Endothelial cell of umbilical vein (primary cell): Measurements from ENCODE around the gene LNPK. TPM values are rescaled to one million over a fixed set of nuclear protein-coding genes. Genes with fewer than 3 reads are reported as not detected.

Experiments
- BruUV-seq: library from RNA; stranded (reverse); fragments of 400-500 nt; replicated peaks from 2 replicates; lab custom pipeline; 2021; lab: Mats Ljungman, UMichigan
- CTCF ChIA-PET: fragments of 300-600, 350-600 bp; sonication (Branson Sonifier 250); formaldehyde crosslinking; loops from one replicate; lab custom pipeline; 2021; ENCODE audit warnings: antibody characterized with exemption, inconsistent platforms; lab: Charles Lee
- POLR2A ChIA-PET: fragments of 300-600, 350-600 bp; sonication (Branson Sonifier 250); formaldehyde crosslinking; loops from one replicate; lab custom pipeline; 2021; ENCODE audit warnings: antibody characterized with exemption, inconsistent platforms; lab: Charles Lee
- DNase-seq: peaks from one replicate; pipeline ENCODE4 v3.0.0-alpha.2; 2011; ENCODE audit warnings: low read depth, low spot score
- FAIRE-seq: peaks from 2 replicates; lab custom pipeline; 2011; peaks lifted over from hg19 to GRCh38; lab: Jason Lieb, UNC
- H2AFZ ChIP-seq: 2 replicates; pipeline ENCODE4 v1.6.0; 2012; ENCODE audit warnings: low read depth, low read length, control low read depth, inconsistent platforms
- H3K27ac ChIP-seq: 2 replicates; pipeline ENCODE4 v1.5.1; 2011; ENCODE audit warnings: low read depth, mild to moderate bottlenecking, control low read depth, low read length, moderate library complexity; ENCODE audit not compliant: insufficient read depth
- H3K27me3 ChIP-seq, 2 experiments: 2 replicates each; pipeline versions ENCODE4 v1.6.0 to v1.6.1; 2011; ENCODE audit warnings: low read length in 2 of 2, mixed read lengths in 1 of 2; ENCODE audit not compliant: control insufficient read depth in 2 of 2, insufficient read depth in 2 of 2
- H3K36me3 ChIP-seq, 2 experiments: 2 replicates in 1 of 2; 3 replicates in 1 of 2; pipeline ENCODE4 v1.5.1; 2011; ENCODE audit warnings: low read length in 2 of 2, mild to moderate bottlenecking in 1 of 2, moderate library complexity in 1 of 2; ENCODE audit not compliant: control insufficient read depth in 2 of 2, insufficient read depth in 2 of 2; ENCODE audit errors: extremely low read depth in 1 of 2
- H3K4me1 ChIP-seq: 3 replicates; pipeline ENCODE4 v1.5.1; 2011; ENCODE audit warnings: mild to moderate bottlenecking, low read length; ENCODE audit not compliant: control insufficient read depth, insufficient read depth; ENCODE audit errors: extremely low read depth
- H3K4me2 ChIP-seq: 2 replicates; pipeline ENCODE4 v1.6.1; 2011; ENCODE audit warnings: low read length, control low read depth, mixed read lengths; ENCODE audit not compliant: insufficient read depth
- H3K4me3 ChIP-seq, 3 experiments: fragments of 200-600 bp in 1 of 3; sonication (generic), shearing (Covaris generic) in 1 of 3; replicated peaks in 1 of 3; 2 replicates each; pipeline ENCODE4 v1.5.1; 2011 to 2016; ENCODE audit warnings: control low read depth in 3 of 3, low read length in 3 of 3, mild to moderate bottlenecking in 2 of 3, inconsistent platforms in 1 of 3, low read depth in 1 of 3, moderate library complexity in 1 of 3; ENCODE audit not compliant: insufficient read depth in 1 of 3
- H3K79me2 ChIP-seq: 2 replicates; pipeline ENCODE4 v1.6.0; 2012; ENCODE audit warnings: low read length, inconsistent platforms; ENCODE audit not compliant: control insufficient read depth, insufficient read depth
- H3K9ac ChIP-seq: replicated peaks from 2 replicates; pipeline ENCODE3; 2011; ENCODE audit warnings: low read length, control low read depth; ENCODE audit not compliant: insufficient read depth; ENCODE audit errors: extremely low read depth
- H3K9me1 ChIP-seq: replicated peaks from 3 replicates; pipeline ENCODE4 v1.6.0; 2011; ENCODE audit warnings: mild to moderate bottlenecking, low read length; ENCODE audit not compliant: control insufficient read depth, insufficient read depth; ENCODE audit errors: extremely low read depth
- H3K9me3 ChIP-seq: replicated peaks from 2 replicates; pipeline ENCODE4 v1.5.1; 2012; ENCODE audit warnings: low read length, inconsistent platforms; ENCODE audit not compliant: control insufficient read depth, insufficient read depth
- H4K20me1 ChIP-seq: replicated peaks from 2 replicates; pipeline ENCODE3; 2011; ENCODE audit warnings: mild to moderate bottlenecking, low read length; ENCODE audit not compliant: control insufficient read depth, insufficient read depth; ENCODE audit errors: extremely low read depth
- CTCF ChIP-seq, 2 donors: IDR thresholded peaks; 1 replicate in 1 of 2; 2 replicates in 1 of 2; pipeline ENCODE4 v1.5.1; 2011; ENCODE audit warnings: low read length in 2 of 2, mild to moderate bottlenecking in 2 of 2, moderate library complexity in 2 of 2, control low read depth in 1 of 2, inconsistent platforms in 1 of 2, low read depth in 1 of 2; ENCODE audit not compliant: insufficient read depth in 1 of 2; ENCODE audit errors: extremely low read depth in 1 of 2
- EZH2 ChIP-seq: IDR thresholded peaks from 2 replicates; pipeline ENCODE4 v1.6.1; 2012; ENCODE audit warnings: borderline replicate concordance, low read depth, mild to moderate bottlenecking, moderate library complexity, low read length, inconsistent platforms; ENCODE audit not compliant: severe bottlenecking
- FOS ChIP-seq: IDR thresholded peaks from 2 replicates; pipeline ENCODE4 v1.6.1; 2011; ENCODE audit warnings: mild to moderate bottlenecking, low read length, moderate library complexity, borderline replicate concordance; ENCODE audit not compliant: insufficient read depth
- GATA2 ChIP-seq: IDR thresholded peaks from 2 replicates; pipeline ENCODE4 v1.7.0; 2011; ENCODE audit warnings: low read depth, mild to moderate bottlenecking, moderate library complexity, mixed read lengths, low read length; ENCODE audit not compliant: insufficient read length, insufficient read depth
- JUN ChIP-seq: IDR thresholded peaks from 2 replicates; pipeline ENCODE4 v1.6.1; 2011; ENCODE audit warnings: borderline replicate concordance, low read depth; ENCODE audit not compliant: insufficient read length, insufficient read depth
- MYC ChIP-seq: IDR thresholded peaks from one replicate; pipeline ENCODE4 v1.6.1; 2011; ENCODE audit warnings: mild to moderate bottlenecking, low read depth, low read length
- POLR2A ChIP-seq: IDR thresholded peaks from 2 replicates; pipeline ENCODE4 v1.6.1; 2012; ENCODE audit warnings: low read depth, mild to moderate bottlenecking, control low read depth, low read length
- POLR2AphosphoS5 ChIP-seq: IDR thresholded peaks from 2 replicates; pipeline ENCODE4 v1.6.1; 2012; ENCODE audit warnings: low read depth, mild to moderate bottlenecking, control low read depth, low read length, moderate library complexity; ENCODE audit not compliant: insufficient read depth
- dilution Hi-C: fragments of 300-500 bp; cut with MboI; formaldehyde crosslinking; loops from one replicate; pipeline ENCODE4 v1.15.0; 2019; ENCODE audit warnings: low sequenced_read_pairs; ENCODE audit not compliant: extremely low pct_ligation_motif_present
- intact Hi-C: fragments of 100-400 bp; cut with micrococcal nuclease; formaldehyde crosslinking; loops from one replicate; pipeline ENCODE4 v1.10.0; 2022
- polyA plus RNA-seq, 4 experiments: library from polyadenylated mRNA; depleted of rRNA in 3 of 4; stranded (reverse) in 3 of 4; unstranded in 1 of 4; fragments of >200 nt; gene quantifications; 2 replicates each; pipeline versions ENCODE4 v1.2.1 to v1.2.3, GENCODE V29; 2011 to 2012; ENCODE audit warnings: missing spikeins in 1 of 4
- total RNA-seq: library from RNA; stranded (reverse); gene quantifications from 2 replicates; pipeline ENCODE4 v1.2.3, GENCODE V29; 2021
- TF ChIP-seq, protein P1 (sequence below): IDR thresholded peaks from 2 replicates; pipeline ENCODE4 v1.6.1; 2011; ENCODE audit not compliant: insufficient read depth, insufficient read length

LNPK gene
- total and polyA plus RNA-seq, 2 donors (not counting 3 experiments of a cell fraction or from before 2014, with no cell fraction given): 2.4 to 11.2 TPM

GRCh38 chr2:176024083-176024482 lies 22.0 kb upstream of the LNPK start:
- intact Hi-C loops (no loop called here), dilution Hi-C loops (no loop called here)
- H3K4me1 ChIP-seq: no peaks in the 10 kb centered on the region
- no peak overlapping the region for H3K4me2 ChIP-seq
- DNase-seq (no peak), FAIRE-seq (no peak)
- no TSS peak for BruUV-seq
- H3K79me2 ChIP-seq: no peaks in the 10 kb centered on the region
- TF ChIP-seq JUN (no peak), GATA2 (no peak), POLR2A (no peak), CTCF (IDR thresholded peaks at IDR 0.05; ENCODE audit: extremely low read depth in 1 of 2, insufficient read depth in 1 of 2, low read depth in 1 of 2, low read length in 2 of 2) (no peak), EZH2 (no peak), FOS (no peak), MYC (no peak), POLR2AphosphoS5 (no peak)
- TF ChIP-seq, protein P1, sequence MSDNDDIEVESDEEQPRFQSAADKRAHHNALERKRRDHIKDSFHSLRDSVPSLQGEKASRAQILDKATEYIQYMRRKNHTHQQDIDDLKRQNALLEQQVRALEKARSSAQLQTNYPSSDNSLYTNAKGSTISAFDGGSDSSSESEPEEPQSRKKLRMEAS: no peak
- POLR2A ChIA-PET: no interaction called here
- no peaks in the 10 kb centered on the region for H3K9me1 ChIP-seq
- CTCF ChIA-PET: no interaction called here
- H3K4me3 ChIP-seq: no peak overlapping the region
- no peak overlapping the region for H2AFZ ChIP-seq
- no peaks in the 10 kb centered on the region for H3K36me3 ChIP-seq
- no peak overlapping the region for H3K9ac ChIP-seq
- H3K27me3 ChIP-seq: peaks cover 6 to 9% of the 10 kb centered on the region in 2 experiments
- H3K27ac ChIP-seq: no peak overlapping the region
- H3K9me3 ChIP-seq: no peaks in the 10 kb centered on the region
- H4K20me1 ChIP-seq: no peaks in the 10 kb centered on the region
